ENCODE results near the gene MAG.

The MAG gene

DNA sequence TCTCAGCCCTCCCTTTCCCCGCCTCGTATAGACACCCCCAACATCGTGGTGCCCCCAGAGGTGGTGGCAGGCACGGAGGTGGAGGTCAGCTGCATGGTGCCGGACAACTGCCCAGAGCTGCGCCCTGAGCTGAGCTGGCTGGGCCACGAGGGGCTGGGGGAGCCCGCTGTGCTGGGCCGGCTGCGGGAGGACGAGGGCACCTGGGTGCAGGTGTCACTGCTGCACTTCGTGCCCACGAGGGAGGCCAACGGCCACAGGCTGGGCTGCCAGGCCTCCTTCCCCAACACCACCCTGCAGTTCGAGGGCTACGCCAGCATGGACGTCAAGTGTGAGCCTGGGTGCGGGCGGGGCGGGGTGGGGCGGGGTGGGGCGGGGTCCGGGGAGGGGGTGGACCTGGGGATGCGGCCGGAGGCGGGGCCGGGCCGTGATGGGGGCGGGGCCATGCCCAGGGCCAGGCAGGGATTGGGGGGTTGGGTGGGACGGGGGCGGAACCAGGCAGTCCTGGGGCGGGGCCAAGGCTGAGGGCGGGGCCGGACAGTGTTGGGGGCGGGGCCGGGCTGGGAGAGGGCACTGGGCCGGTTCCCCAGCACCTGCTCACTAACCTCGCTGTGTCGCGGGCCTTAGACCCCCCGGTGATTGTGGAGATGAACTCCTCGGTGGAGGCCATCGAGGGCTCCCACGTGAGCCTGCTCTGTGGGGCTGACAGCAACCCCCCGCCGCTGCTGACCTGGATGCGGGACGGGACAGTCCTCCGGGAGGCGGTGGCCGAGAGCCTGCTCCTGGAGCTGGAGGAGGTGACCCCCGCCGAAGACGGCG is 7.8 kb downstream of the MAG start:
- DNase-seq: no peak

GRCh38 chr19:35300339-35300649 is 8.3 kb downstream of the MAG start:
- no peak for DNase-seq

- DNase-seq: no peak
Measured at GRCh38 chr19:35301961-35302360, 10.0 kb downstream of the MAG start.

- no peak for DNase-seq
Measured at GRCh38 chr19:35302446-35302845, 10.5 kb downstream of the MAG start.

DNA sequence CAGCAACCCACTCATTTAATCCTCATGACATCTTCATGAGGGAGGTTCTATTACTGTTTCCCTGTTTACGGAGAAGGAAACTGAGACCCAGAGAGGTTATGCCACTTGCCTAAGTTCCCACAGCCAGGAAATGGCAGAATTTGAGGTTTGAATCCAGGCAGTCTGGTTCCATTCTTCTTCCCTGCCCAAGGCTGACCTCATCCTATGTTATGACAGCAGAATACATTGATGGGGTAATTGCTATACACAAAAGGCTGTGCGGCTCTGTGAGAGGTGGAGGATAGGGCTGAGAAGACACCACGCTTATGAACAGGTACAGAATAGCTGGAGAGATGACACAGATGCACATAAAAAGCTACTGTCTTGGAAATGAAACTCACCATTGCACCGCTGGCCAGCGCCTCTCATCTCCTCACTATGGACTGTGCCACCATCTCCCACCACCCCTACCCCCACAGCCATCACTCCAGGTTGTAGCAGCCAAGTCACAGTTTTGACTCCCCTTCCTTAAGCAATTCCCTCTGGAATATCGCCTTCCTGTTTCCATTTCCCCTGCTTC is 11.5 kb downstream of the MAG start:
- DNase-seq: peak; percentile 41

DNA sequence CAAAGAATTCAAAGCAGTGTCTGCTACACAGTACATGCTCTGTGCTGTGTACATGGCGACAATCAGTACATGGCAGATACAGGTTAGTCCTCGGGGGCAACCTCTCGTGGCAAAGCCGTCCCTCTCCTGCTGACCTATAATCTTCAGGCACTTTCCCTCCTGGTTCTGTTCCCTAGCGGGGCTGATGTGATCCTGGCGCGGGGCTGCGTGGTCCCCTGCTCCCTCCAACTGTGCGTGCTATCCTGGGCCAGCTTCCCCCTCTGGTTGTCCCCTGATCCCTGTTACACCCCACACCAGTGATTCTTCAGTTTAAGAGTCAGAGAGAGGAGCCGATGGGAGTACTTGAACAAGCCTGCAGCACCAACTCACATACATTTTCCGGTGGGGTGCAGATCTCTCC is 12.1 kb downstream of the MAG start:
- no peak for DNase-seq

DNA sequence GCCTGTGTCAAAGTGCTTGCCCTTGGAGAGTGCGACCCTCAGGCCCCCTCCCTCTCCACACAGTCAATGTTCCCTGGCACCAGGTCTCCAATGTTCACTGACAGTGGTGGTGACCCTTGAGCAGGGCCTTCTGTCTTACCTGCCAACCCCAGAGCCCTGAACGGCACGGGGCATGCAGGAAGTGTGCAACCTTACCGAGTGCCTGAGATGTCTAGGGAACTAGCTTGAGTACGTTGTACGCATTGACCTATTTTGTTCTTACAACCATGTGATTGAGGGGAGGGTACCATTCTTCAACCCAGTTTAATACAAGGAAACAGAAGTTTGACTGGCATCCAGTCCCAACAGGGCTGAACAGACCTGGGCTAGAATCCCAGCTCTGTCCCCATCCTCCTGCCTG is 13.2 kb downstream of the MAG start:
- DNase-seq: no peak

DNA sequence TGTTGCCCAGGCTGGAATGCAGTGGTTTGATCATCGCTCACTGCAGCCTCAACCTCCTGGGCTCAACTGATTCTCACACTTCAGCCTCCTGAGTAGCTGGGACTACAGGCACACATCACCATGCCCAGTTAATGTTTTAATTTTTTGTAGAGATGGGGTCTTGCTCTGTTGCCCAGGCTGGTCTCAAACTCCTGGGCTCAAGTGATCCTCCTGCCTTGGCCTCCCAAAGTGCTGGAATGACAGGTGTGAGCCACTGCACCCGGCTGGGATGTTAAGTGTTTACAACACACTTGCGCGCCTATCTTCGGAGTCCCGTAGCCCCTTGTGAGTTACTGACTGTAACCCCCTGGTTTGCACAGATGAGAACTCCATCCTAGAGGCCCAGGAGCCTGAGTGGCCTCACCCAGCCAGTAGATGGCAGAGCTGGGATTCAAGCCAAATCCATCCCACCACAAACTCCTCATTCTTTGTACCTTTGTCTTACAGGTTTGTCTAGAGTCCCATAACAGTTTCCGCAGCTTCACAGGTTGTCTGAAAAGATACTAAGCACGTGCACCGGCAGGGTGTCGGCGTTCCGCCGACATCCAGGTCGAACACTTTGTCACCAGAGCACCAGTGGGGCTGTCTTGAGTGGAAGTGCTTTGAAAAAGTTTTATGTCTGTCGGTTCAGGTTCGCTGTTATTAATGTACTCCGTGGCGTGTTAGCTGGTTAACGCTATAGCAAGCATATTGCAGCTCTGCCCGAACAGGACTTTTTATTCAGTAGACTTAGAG is 14.7 kb downstream of the MAG start:
- no peak for DNase-seq

- DNase-seq: no peak
Measured at GRCh38 chr19:35307931-35308330, 16.0 kb downstream of the MAG start.

DNA sequence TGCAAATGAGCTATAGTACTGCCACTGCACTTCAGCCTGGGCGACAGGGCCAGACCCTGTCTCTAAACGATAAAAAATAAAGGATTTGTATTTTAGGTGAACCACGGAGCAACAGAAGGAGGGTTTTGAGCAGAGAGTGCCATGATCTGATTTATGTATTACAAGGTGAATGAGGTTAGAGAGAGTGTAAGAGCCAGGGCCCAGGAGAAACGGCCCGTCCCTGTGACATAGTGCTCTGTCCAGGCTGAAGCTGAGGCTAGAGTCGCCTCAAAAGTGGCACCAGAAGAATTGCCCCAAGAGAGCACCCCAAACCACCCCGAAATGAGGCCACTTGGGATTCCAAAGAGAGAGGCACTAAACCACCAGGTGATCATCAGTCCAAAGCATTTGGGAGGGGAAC is 16.9 kb downstream of the MAG start:
- no peak for DNase-seq

GRCh38 chr19:35309481-35310279 is 17.7 kb downstream of the MAG start:
- no peak for DNase-seq

DNA sequence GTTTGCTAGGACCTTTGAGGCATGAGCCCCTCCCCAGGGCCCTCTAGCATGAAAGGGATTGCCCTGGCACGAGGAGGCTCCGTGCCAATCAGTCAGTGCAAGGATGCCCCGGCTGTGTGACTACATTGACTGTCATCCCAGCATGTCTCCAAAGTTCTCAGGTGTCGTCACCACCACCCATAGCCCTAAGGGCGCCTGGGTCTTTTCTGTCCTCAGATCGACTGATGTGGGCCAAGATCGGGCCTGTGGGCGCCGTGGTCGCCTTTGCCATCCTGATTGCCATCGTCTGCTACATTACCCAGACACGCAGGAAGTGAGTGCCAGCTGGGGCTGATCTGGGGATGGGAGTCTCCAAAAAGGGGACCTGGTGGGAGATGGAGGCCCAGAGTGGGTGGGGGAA is 18.4 kb downstream of the MAG start:
- DNase-seq: no peak

DNA sequence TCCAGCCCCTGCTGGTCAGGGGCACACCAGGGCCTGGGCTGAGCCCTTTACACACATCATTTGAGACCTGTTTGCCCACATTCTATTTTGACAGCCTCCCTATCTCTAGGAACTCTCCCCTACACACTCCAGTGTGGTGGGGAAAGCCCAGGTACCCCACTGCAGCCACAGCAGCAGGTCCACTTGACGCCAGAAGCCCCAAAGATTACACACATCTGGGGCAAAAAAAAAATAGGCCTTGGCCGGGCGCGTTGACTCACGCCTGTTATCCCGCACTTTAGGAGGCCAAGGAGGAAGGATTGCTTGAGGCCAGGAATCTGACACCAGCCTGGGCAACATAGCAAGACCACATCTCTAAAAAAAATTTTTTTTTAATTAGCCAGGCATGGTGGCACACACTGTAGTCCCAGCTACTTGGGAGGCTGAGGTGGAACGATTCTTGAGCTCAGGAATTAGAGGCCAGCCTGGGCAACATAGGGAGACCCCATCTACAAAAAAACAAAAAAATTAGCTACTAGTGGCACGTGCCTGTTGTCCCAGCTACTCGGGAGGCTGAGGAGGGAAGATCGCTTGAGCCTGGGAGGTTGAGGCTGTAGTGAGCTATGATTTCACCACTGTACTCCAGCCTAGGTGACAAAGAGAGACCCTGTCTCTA is 19.0 kb downstream of the MAG start:
- no peak for DNase-seq

DNA sequence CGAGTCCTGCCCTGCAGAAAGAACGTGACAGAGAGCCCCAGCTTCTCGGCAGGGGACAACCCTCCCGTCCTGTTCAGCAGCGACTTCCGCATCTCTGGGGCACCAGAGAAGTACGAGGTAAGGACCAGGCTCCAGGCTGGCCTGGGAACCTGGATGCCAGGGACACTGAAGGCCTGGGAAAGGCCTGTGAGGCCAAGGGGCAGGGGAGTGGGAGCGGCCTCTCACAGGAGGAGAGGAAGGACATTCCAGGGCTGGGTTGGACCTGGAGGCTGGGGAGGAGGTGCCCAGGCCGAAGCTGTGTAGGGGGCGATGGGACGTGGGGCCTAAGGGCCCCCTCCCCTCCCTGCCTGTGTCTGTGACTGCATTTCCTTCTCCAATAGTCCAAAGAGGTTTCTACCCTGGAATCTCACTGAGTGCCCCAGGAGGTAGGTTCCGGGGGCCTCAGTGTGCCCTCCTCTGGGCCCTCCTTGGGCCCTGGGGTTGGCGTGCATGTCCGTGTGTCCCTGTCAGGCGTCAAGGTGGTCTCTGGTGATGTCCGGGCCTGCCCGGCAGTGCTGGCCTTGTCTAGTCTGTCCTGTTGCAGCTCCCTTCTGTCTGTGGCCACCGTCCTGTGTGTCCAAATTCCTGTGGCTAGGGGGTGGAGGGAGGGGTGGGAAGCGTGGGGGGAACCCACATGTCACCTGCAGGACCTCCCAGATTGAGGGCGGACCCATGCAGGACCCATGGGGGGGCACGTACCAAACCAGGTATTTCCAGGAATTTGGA is 20.1 kb downstream of the MAG start:
- no peak for DNase-seq

DNA sequence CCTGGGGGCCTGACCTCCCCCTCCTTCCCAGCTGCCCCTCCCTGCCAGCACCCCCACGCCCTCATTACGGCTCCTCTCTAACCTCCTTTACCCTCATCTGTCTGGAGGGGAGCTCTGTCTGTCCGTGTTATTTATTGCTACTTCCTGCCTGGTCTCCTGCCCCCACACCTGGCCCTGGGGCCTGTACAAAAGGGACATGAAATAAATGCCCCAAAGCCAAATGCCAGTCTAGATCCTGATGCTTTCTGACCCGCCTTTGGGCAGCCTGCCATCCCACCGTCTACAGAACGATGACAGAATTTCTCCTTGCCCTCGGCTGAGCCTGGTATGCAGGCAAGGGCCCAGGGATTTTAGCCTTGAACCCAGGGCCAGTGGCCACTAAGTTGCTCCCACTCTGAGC is 21.6 kb downstream of the MAG start:
- DNase-seq: no peak

DNA sequence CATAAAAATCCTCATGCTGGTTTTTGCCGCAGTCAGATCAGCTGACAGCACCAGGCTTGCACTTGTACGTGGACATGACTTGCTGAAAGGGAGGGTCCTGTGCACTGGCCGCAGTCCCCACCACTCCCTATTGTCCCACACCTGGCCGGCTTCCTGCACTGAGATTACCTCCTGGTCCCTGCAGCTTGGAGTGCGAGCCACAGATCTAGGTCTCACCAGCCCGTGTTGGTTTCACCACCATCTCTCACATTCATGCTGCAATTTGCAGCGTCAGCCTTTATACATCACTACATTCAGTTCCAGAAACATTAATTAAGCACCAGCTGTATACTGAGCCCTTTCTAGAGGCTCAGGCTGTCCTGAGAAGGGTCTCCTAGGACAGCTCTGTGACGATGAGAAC is 22.1 kb downstream of the MAG start:
- DNase-seq: no peak

GRCh38 chr19:35314858-35315470 is 23.0 kb downstream of the MAG start:
- DNase-seq: no peak

GRCh38 chr19:35315883-35316282 is 23.9 kb downstream of the MAG start:
- no peak for DNase-seq

- no peak for DNase-seq
Measured at GRCh38 chr19:35316560-35316959, 24.6 kb downstream of the MAG start.

DNA sequence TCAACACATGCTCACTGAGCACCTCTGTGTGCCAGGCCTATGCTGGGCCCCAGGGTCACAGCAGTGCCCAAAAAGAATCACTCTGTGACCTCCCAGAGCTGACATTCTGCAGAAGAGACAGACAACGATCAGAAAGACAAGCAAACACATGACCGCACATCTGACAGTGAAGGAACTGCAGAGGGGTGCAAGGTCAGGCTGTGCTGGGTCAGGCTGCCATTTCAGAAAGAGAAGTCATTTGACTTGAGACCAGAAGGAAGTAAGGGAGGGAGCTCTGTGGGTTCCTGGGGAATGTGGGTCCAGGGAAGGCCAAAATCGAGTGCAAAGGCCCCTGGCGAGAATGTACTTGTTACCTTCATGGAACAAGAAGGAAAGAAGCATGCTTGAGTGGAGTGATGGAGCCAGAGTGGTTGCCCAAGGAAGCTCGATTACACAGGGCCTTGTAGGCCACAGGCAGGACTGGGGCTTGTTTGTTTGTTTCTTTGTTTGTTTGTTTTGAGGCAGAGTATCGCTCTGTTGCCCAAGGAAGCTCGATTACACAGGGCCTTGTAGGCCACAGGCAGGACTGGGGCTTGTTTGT is 25.6 kb downstream of the MAG start:
- DNase-seq: peak; percentile 63

All from suppressor macrophage treated with lipopolysaccharide for 4 hours (primary cell).